IMR-90 (cell line): ENCODE measurements around the gene NTRK3. TPM values are rescaled to one million over a fixed set of nuclear protein-coding genes. Genes with fewer than 3 reads are reported as not detected.

Source experiments
- ATAC-seq: fragments of 200-7000 bp; cut with Tn5 transposase; 2 replicates; pipeline ENCODE4 v1.9.1; 2020; ENCODE audit warnings: low read depth, mild to moderate bottlenecking, moderate library complexity
- BruUV-seq: library from RNA; stranded (reverse); fragments of 400-500 nt; replicated peaks from 2 replicates; lab custom pipeline; 2021; lab: Mats Ljungman, UMichigan
- CTCF ChIA-PET: fragments of 300-600 bp; formaldehyde crosslinking; extraction: SDS; loops from one replicate; lab custom pipeline; 2021; ENCODE audit warnings: antibody characterized with exemption; lab: Yijun Ruan, JAX
- POLR2A ChIA-PET: fragments of 300-600 bp; sonication (Branson Sonifier 250); formaldehyde crosslinking; loops from one replicate; lab custom pipeline; 2022; ENCODE audit warnings: antibody characterized with exemption; ENCODE audit not compliant: unreplicated experiment; lab: Charles Lee
- DNase-seq: peaks from one replicate; pipeline ENCODE4 v3.0.0; 2013
- H2AFZ ChIP-seq: replicated peaks from 2 replicates; pipeline ENCODE3; 2013; ENCODE audit warnings: low read length, mild to moderate bottlenecking; ENCODE audit not compliant: poor library complexity
- H2AK5ac ChIP-seq: 2 replicates; pipeline ENCODE4 v1.6.1; 2013; ENCODE audit warnings: low read depth, low read length, inconsistent platforms
- H2AK9ac ChIP-seq: replicated peaks from 2 replicates; pipeline ENCODE3; 2013; ENCODE audit warnings: mild to moderate bottlenecking, low read depth, low read length, moderate library complexity; ENCODE audit not compliant: poor library complexity
- H2BK120ac ChIP-seq: 2 replicates; pipeline ENCODE4 v1.6.1; 2013; ENCODE audit warnings: low read depth, low read length, inconsistent platforms
- H2BK15ac ChIP-seq: 3 replicates; pipeline ENCODE4 v1.6.1; 2013; ENCODE audit warnings: low read depth, low read length, inconsistent platforms
- H2BK20ac ChIP-seq: 2 replicates; pipeline ENCODE4 v1.6.1; 2013; ENCODE audit warnings: low read depth, mild to moderate bottlenecking, inconsistent platforms, low read length, moderate library complexity
- H2BK5ac ChIP-seq: 2 replicates; pipeline ENCODE4 v1.6.1; 2013; ENCODE audit warnings: mild to moderate bottlenecking, low read depth, low read length, inconsistent platforms; ENCODE audit not compliant: poor library complexity, severe bottlenecking
- H3K14ac ChIP-seq: replicated peaks from 2 replicates; pipeline ENCODE4 v1.6.1; 2013; ENCODE audit warnings: low read depth, low read length, inconsistent platforms
- H3K18ac ChIP-seq: 2 replicates; pipeline ENCODE4 v1.6.1; 2013; ENCODE audit warnings: low read depth, low read length, control low read depth
- H3K23ac ChIP-seq: 2 replicates; pipeline ENCODE4 v1.6.1; 2013; ENCODE audit warnings: low read depth, low read length, inconsistent platforms
- H3K27ac ChIP-seq: 2 replicates; pipeline ENCODE4 v1.5.1; 2013; ENCODE audit warnings: mild to moderate bottlenecking, control low read depth, low read length; ENCODE audit not compliant: insufficient read depth
- H3K27me3 ChIP-seq: 2 replicates; pipeline ENCODE4 v1.6.1; 2013; ENCODE audit warnings: low read length; ENCODE audit not compliant: control insufficient read depth, insufficient read depth
- H3K36me3 ChIP-seq: 2 replicates; pipeline ENCODE4 v1.6.1; 2013; ENCODE audit warnings: low read length, mixed read lengths; ENCODE audit not compliant: control insufficient read depth, insufficient read depth
- H3K4ac ChIP-seq: 2 replicates; pipeline ENCODE4 v1.6.1; 2013; ENCODE audit warnings: low read depth, low read length, inconsistent platforms
- H3K4me1 ChIP-seq: 2 replicates; pipeline ENCODE4 v1.6.1; 2013; ENCODE audit warnings: low read length, mixed read lengths; ENCODE audit not compliant: control insufficient read depth, insufficient read depth
- H3K4me2 ChIP-seq: 2 replicates; pipeline ENCODE4 v1.6.1; 2013; ENCODE audit warnings: low read depth, mild to moderate bottlenecking, control low read depth, low read length, moderate library complexity
- H3K4me3 ChIP-seq: 2 replicates; pipeline ENCODE4 v1.5.1; 2013; ENCODE audit warnings: low read depth, mild to moderate bottlenecking, control low read depth, low read length, moderate library complexity; ENCODE audit not compliant: insufficient read depth
- H3K56ac ChIP-seq: 2 replicates; pipeline ENCODE4 v1.6.1; 2013; ENCODE audit warnings: low read length, inconsistent platforms; ENCODE audit not compliant: insufficient read depth; ENCODE audit errors: extremely low read depth
- H3K79me1 ChIP-seq, 2 experiments: 2 replicates each; pipeline ENCODE4 v1.6.1; 2013; ENCODE audit warnings: low read length in 2 of 2, inconsistent platforms in 1 of 2, low read depth in 1 of 2
- H3K9ac ChIP-seq: 2 replicates; pipeline ENCODE4 v1.6.1; 2013; ENCODE audit warnings: low read depth, low read length, control low read depth
- H3K9me1 ChIP-seq: 2 replicates; pipeline ENCODE4 v1.6.1; 2013; ENCODE audit warnings: low read length, inconsistent platforms; ENCODE audit not compliant: insufficient read depth
- H3K9me3 ChIP-seq: 2 replicates; pipeline ENCODE4 v1.6.1; 2013; ENCODE audit warnings: low read length; ENCODE audit not compliant: control insufficient read depth, insufficient read depth
- H4K20me1 ChIP-seq: 2 replicates; pipeline ENCODE4 v1.6.1; 2013; ENCODE audit warnings: low read length, inconsistent platforms; ENCODE audit not compliant: insufficient read depth
- H4K5ac ChIP-seq: 2 replicates; pipeline ENCODE4 v1.6.1; 2013; ENCODE audit warnings: mild to moderate bottlenecking, low read depth, low read length, control low read depth
- H4K8ac ChIP-seq, 2 experiments: 2 replicates each; pipeline ENCODE4 v1.6.1; 2013; ENCODE audit warnings: low read depth in 2 of 2, low read length in 2 of 2, control low read depth in 1 of 2, inconsistent platforms in 1 of 2
- H4K91ac ChIP-seq: 2 replicates; pipeline ENCODE4 v1.6.1; 2013; ENCODE audit warnings: low read depth, low read length, inconsistent platforms; ENCODE audit not compliant: insufficient read depth
- MAZ ChIP-seq: IDR thresholded peaks from 2 replicates; pipeline ENCODE4 v1.6.1; 2012; ENCODE audit warnings: low read depth, mild to moderate bottlenecking, low read length, improper control_type of control experiment, moderate library complexity, borderline replicate concordance
- NFE2L2 ChIP-seq: fragments of 150-350 bp; IDR thresholded peaks from 2 replicates; pipeline ENCODE4 v1.6.1; 2016; ENCODE audit warnings: low read depth, mild to moderate bottlenecking, low read length
- POLR2A ChIP-seq: IDR thresholded peaks from 2 replicates; pipeline ENCODE4 v1.6.1; 2012; ENCODE audit warnings: mild to moderate bottlenecking, low read depth, low read length
- RFX5 ChIP-seq: IDR thresholded peaks from 2 replicates; pipeline ENCODE4 v1.8.0; 2012; ENCODE audit warnings: low read depth, mild to moderate bottlenecking, low read length, moderate library complexity
- WGBS, 2 experiments: methylation state at CpG; one replicate each; pipeline versions ENCODE4 v1.1.5 to v1.1.7; 2013; ENCODE audit warnings: missing lambda C conversion rate in 2 of 2; ENCODE audit not compliant: insufficient read length in 1 of 2; ENCODE audit errors: extremely low coverage in 2 of 2; 5-methylcytosine and 5-hydroxymethylcytosine counted together
- dilution Hi-C: fragments of 300-500 bp; cut with HindIII; formaldehyde crosslinking; loops from one replicate; pipeline ENCODE4 v1.14.3; 2018; ENCODE audit warnings: low sequenced_read_pairs; ENCODE audit not compliant: unreplicated experiment
- in situ Hi-C: fragments of 300-500 bp; cut with MboI; formaldehyde crosslinking; loops from 3 replicates; pipeline ENCODE4 v1.14.3; 2019; ENCODE audit warnings: low sequenced_read_pairs, inconsistent platforms, mixed read lengths
- intact Hi-C: fragments of 100-400 bp; cut with micrococcal nuclease; formaldehyde crosslinking; loops from 2 replicates; pipeline ENCODE4 v1.10.0; 2022
- polyA plus RNA-seq, 3 experiments: library from polyadenylated mRNA; depleted of rRNA; stranded (reverse); fragments of >200 nt; gene quantifications; 2 replicates each; pipeline ENCODE4 v1.2.3, GENCODE V29; 2012; ENCODE audit warnings: low replicate concordance in 1 of 3
- total RNA-seq: library from RNA; depleted of rRNA; stranded (reverse); fragments of >200 nt; gene quantifications from 2 replicates; pipeline ENCODE4 v1.2.3, GENCODE V29; 2012

The NTRK3 gene
- total and polyA plus RNA-seq, 2 of the 4 experiments (the other 2 are of a cell fraction), result under 0.01 to 0.15 TPM

DNA sequence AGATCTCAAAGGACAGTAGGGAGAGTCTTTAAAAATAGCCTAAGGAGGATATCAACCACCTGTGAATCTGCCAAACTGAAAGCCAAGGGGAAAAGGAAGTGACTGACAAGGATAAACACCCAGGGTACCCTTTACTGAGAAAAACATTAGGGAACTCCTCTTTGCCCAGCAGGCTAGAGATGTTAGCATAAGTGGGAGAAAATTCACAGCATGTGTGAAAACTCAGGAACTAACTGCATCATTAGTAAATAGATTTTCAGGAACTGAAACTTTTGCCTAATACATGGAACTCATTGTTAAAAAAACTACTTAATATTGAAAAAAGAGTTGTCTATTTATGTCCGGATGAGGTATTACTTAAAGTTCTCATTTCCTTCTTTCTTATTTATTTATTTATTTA lies 375.5 kb downstream of the NTRK3 start:
- no peak overlapping the region for H3K18ac ChIP-seq
- no peaks in the 10 kb centered on the region for H3K36me3 ChIP-seq
- H2AK5ac ChIP-seq, result no peak overlapping the region
- H4K5ac ChIP-seq, result no peak overlapping the region
- no CpG with 5 or more reads among the region's 1 CpG for WGBS, 2 experiments
- TF ChIP-seq NFE2L2 (no peak), MAZ (no peak), POLR2A (no peak), RFX5 (no peak)
- no peak overlapping the region for H2AK9ac ChIP-seq
- H4K8ac ChIP-seq, result no peak overlapping the region
- H3K23ac ChIP-seq, result no peak overlapping the region
- H3K9me3 ChIP-seq, result no peaks in the 10 kb centered on the region
- no peak overlapping the region for H2BK20ac ChIP-seq
- no peak overlapping the region for H2BK5ac ChIP-seq
- H3K27me3 ChIP-seq, result no peaks in the 10 kb centered on the region
- no peak overlapping the region for H2AFZ ChIP-seq
- ATAC-seq, result no peak
- no peak overlapping the region for H3K4ac ChIP-seq
- H3K4me1 ChIP-seq, result peaks cover 15% of the 10 kb centered on the region
- ChIA-PET CTCF (no interaction called here), POLR2A (no interaction called here)
- intact Hi-C loops, result no loop called here
- BruUV-seq, result no TSS peak
- no peak overlapping the region for H3K14ac ChIP-seq
- H3K4me2 ChIP-seq, result no peak overlapping the region
- no peak for DNase-seq
- H3K9ac ChIP-seq, result no peak overlapping the region
- no peaks in the 10 kb centered on the region for H3K9me1 ChIP-seq
- H3K56ac ChIP-seq, result no peak overlapping the region
- no peaks in the 10 kb centered on the region for H3K79me1 ChIP-seq
- no peaks in the 10 kb centered on the region for H4K20me1 ChIP-seq
- no peak overlapping the region for H3K27ac ChIP-seq
- dilution Hi-C loops, result no loop called here
- no peak overlapping the region for H2BK15ac ChIP-seq
- H2BK120ac ChIP-seq, result no peak overlapping the region
- no peak overlapping the region for H4K91ac ChIP-seq
- in situ Hi-C loops, result no loop called here
- no peak overlapping the region for H3K4me3 ChIP-seq
